ENCODE results near the gene FKBP15. TPM values are rescaled to one million over a fixed set of nuclear protein-coding genes. Genes with fewer than 3 reads are reported as not detected.
A peak's percentile ranks its signal among the peaks of the same experiment; 100 is the strongest.

Gene FKBP15
- total and polyA plus RNA-seq, 12 donors = 14.1 to 38.1 (median 28.3) TPM

- intact Hi-C loops (cut with DNase I) = no loop called here
- Histone ChIP-seq H3K36me3 (replicated peaks in 1 of 2) (peaks cover 0 to 74% of the 10 kb centered on the region in 2 donors), H3K27me3 (no peaks in the 10 kb centered on the region), H3K4me1 (replicated peaks in 1 of 2) (no peaks in the 10 kb centered on the region), H3K4me3 (no peak overlapping the region), H3K27ac (peak overlapping the region in 1 of 5 donors; percentile 23), H3K9me3 (replicated peaks in 1 of 3) (no peaks in the 10 kb centered on the region)
- no peak for DNase-seq
- TF ChIP-seq, protein P1, sequence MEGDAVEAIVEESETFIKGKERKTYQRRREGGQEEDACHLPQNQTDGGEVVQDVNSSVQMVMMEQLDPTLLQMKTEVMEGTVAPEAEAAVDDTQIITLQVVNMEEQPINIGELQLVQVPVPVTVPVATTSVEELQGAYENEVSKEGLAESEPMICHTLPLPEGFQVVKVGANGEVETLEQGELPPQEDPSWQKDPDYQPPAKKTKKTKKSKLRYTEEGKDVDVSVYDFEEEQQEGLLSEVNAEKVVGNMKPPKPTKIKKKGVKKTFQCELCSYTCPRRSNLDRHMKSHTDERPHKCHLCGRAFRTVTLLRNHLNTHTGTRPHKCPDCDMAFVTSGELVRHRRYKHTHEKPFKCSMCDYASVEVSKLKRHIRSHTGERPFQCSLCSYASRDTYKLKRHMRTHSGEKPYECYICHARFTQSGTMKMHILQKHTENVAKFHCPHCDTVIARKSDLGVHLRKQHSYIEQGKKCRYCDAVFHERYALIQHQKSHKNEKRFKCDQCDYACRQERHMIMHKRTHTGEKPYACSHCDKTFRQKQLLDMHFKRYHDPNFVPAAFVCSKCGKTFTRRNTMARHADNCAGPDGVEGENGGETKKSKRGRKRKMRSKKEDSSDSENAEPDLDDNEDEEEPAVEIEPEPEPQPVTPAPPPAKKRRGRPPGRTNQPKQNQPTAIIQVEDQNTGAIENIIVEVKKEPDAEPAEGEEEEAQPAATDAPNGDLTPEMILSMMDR (IDR thresholded peaks at IDR 0.05) = no peak
- TF ChIP-seq POLR2A (IDR thresholded peaks at IDR 0.05) = no peak
- WGBS, 4 donors = 80 to 89% (median 84%) methylated on average over 2 of the region's 2 CpGs
Measured at GRCh38 chr9:113205432-113205831, 15.6 kb downstream of the FKBP15 start.

DNA sequence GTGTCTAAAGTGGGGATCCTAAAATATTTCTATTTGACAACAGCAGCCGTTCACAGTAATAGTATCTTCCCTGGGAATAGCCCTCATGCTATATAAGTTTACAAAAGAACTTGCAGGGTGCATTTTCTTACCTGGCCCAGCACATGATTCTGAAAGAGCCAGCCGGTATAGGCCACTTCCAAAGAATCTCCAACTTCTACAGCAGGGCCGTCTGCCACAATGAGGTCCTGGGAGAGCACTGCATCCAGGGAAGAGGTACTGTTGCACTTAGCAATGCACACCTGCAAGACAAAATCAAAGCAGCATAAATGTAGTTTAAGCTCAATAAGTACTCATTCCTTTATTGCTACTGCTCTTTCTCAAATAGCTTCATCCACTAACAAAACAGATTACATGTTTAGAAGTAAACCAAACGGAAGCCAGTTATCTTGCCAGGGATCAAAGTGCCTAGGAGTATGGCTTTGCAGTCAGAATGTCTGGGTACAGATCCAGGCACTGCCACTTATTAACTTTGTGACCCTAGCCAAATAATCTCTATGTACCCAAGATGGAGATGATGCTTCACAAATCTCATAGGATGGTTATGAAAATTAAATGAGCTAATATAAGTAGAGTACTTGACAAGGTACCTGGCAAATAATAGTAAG lies 21.3 kb downstream of the FKBP15 start:
- H3K36me3 ChIP-seq (replicated peaks in 1 of 2) = peaks cover 0 to 67% of the 10 kb centered on the region in 2 donors

DNA sequence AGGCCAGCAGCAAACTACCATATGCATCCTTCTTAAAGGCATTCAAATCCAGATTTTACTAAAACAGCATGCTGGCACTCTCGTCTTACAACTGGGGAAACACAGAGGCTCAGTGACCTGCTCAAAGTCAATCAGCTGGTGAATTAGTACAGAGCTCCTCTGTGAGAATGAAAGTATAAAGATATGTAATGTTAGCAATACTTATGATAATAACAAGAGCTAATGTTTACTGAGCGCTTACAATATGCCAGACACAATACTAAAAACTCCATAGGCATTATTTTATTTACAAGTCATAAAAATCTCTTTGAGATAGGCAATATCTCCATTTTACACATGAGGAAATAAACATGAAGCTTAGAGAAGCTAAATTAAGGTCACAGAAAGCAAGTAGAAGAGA lies 28.6 kb downstream of the FKBP15 start:
- no peaks in the 10 kb centered on the region for H3K9me3 ChIP-seq (replicated peaks in 1 of 3)

More for the DNA sequence above, 21.3 kb downstream of the FKBP15 start:
- H3K9me3 ChIP-seq (replicated peaks in 1 of 3) = no peaks in the 10 kb centered on the region
- H3K27me3 ChIP-seq = no peaks in the 10 kb centered on the region
- no peak for DNase-seq
- no peaks in the 10 kb centered on the region for H3K4me1 ChIP-seq (replicated peaks in 1 of 2)
- H3K4me3 ChIP-seq = no peak overlapping the region
- intact Hi-C loops (cut with DNase I) = no loop called here
- no peak overlapping the region for H3K27ac ChIP-seq
- TF ChIP-seq, protein P1 (IDR thresholded peaks at IDR 0.05) = no peak
- TF ChIP-seq POLR2A (IDR thresholded peaks at IDR 0.05) = no peak
- 81 to 94% (median 84%) methylated on average over 4 of the region's 4 CpGs for WGBS, 4 donors

GRCh38 chr9:113187929-113188595 lies 33.0 kb downstream of the FKBP15 start:
- no peak overlapping the region for H3K4me3 ChIP-seq
- WGBS, 4 donors = 51 to 65% (median 55%) methylated on average over 9 of the region's 9 CpGs
- H3K27me3 ChIP-seq = no peaks in the 10 kb centered on the region
- H3K9me3 ChIP-seq (replicated peaks in 1 of 3) = no peaks in the 10 kb centered on the region
- H3K4me1 ChIP-seq (replicated peaks in 1 of 2) = peaks cover 0 to 10% of the 10 kb centered on the region in 2 donors
- H3K36me3 ChIP-seq (replicated peaks in 1 of 2) = peaks cover 0 to 75% of the 10 kb centered on the region in 2 donors
- intact Hi-C loops (cut with DNase I) = no loop called here
- peak in 6 of 7 donors; percentile 56 to 82 (median 68) for DNase-seq
- peak overlapping the region in 4 of 5 donors; percentile 39 to 87 (median 56) for H3K27ac ChIP-seq
- peak in 1 of 2 donors; percentile 20 for TF ChIP-seq POLR2A (IDR thresholded peaks at IDR 0.05)
- TF ChIP-seq, protein P1 (IDR thresholded peaks at IDR 0.05) = no peak

More for the DNA sequence above, 28.6 kb downstream of the FKBP15 start:
- no peaks in the 10 kb centered on the region for H3K27me3 ChIP-seq
- intact Hi-C loops (cut with DNase I) = no loop called here
- peaks cover 0 to 50% of the 10 kb centered on the region in 2 donors for H3K36me3 ChIP-seq (replicated peaks in 1 of 2)
- H3K4me3 ChIP-seq = no peak overlapping the region
- no peak overlapping the region for H3K27ac ChIP-seq
- no peak for TF ChIP-seq POLR2A (IDR thresholded peaks at IDR 0.05)
- TF ChIP-seq, protein P1 (IDR thresholded peaks at IDR 0.05) = no peak
- H3K4me1 ChIP-seq (replicated peaks in 1 of 2) = peaks cover 0 to 10% of the 10 kb centered on the region in 2 donors
- no peak for DNase-seq
- WGBS, 4 donors = 62 to 100% (median 83%) methylated on average over 2 of the region's 2 CpGs

Measured in adrenal gland (tissue), 12 donors.